Hepatocyte (in vitro differentiated cells): ENCODE measurements around the gene LRRC9. TPM values are rescaled to one million over a fixed set of nuclear protein-coding genes. Genes with fewer than 3 reads are reported as not detected.

ENCODE experiments used
- DNase-seq: peaks from one replicate; pipeline ENCODE4 v3.0.0-alpha.2; 2016; ENCODE audit warnings: low spot score
- H2AFZ ChIP-seq: fragments of 200-600 bp; sonication (generic); 2 replicates; pipeline ENCODE4 v1.6.0; 2016; ENCODE audit warnings: antibody characterized with exemption, mild to moderate bottlenecking
- H3K27ac ChIP-seq: fragments of 200-600 bp; sonication (generic); 2 replicates; pipeline ENCODE4 v1.5.1; 2016; ENCODE audit warnings: mild to moderate bottlenecking
- H3K27me3 ChIP-seq: fragments of 200-600 bp; sonication (generic); 2 replicates; pipeline ENCODE4 v1.6.1; 2016
- H3K36me3 ChIP-seq: fragments of 200-600 bp; sonication (generic); replicated peaks from 2 replicates; pipeline ENCODE4 v1.5.1; 2016; ENCODE audit warnings: low read depth; ENCODE audit not compliant: insufficient read depth
- H3K4me1 ChIP-seq: fragments of 200-600 bp; sonication (generic); 2 replicates; pipeline ENCODE4 v1.5.1; 2016; ENCODE audit warnings: mild to moderate bottlenecking, moderate library complexity; ENCODE audit not compliant: insufficient read depth
- H3K4me2 ChIP-seq: fragments of 200-600 bp; sonication (generic); 2 replicates; pipeline ENCODE4 v1.6.0; 2016
- H3K4me3 ChIP-seq: fragments of 200-600 bp; sonication (generic); 2 replicates; pipeline ENCODE4 v1.5.1; 2016; ENCODE audit warnings: mild to moderate bottlenecking
- H3K79me2 ChIP-seq: fragments of 200-600 bp; sonication (generic); 2 replicates; pipeline ENCODE4 v1.6.0; 2017; ENCODE audit warnings: mild to moderate bottlenecking
- H3K9me2 ChIP-seq: fragments of 200-600 bp; sonication (generic); replicated peaks from 2 replicates; pipeline ENCODE4 v1.6.0; 2017; ENCODE audit warnings: mild to moderate bottlenecking; ENCODE audit not compliant: insufficient read depth
- H3K9me3 ChIP-seq: fragments of 200-600 bp; sonication (generic); 2 replicates; pipeline ENCODE4 v1.5.1; 2016; ENCODE audit warnings: low read depth, mild to moderate bottlenecking
- H4K20me1 ChIP-seq: fragments of 200-600 bp; sonication (generic); 2 replicates; pipeline ENCODE4 v1.6.0; 2016; ENCODE audit warnings: mild to moderate bottlenecking; ENCODE audit not compliant: insufficient read depth, poor library complexity, severe bottlenecking
- EZH2 ChIP-seq: fragments of 200-600 bp; sonication (generic); IDR thresholded peaks from 2 replicates; pipeline ENCODE4 v1.6.1; 2016; ENCODE audit warnings: antibody characterized with exemption, mild to moderate bottlenecking, borderline replicate concordance
- EZH2phosphoT487 ChIP-seq: fragments of 200-600 bp; sonication (generic); IDR thresholded peaks from one replicate; pipeline ENCODE4 v1.6.1; 2018; ENCODE audit warnings: antibody characterized with exemption, mild to moderate bottlenecking, low read depth, moderate library complexity; ENCODE audit not compliant: unreplicated experiment, severe bottlenecking
- WGBS: methylation state at CpG from one replicate; pipeline ENCODE4 v1.1.6; 2016; ENCODE audit warnings: low lambda C conversion rate; ENCODE audit errors: missing lambda C conversion rate; 5-methylcytosine and 5-hydroxymethylcytosine counted together
- polyA plus RNA-seq: library from polyadenylated mRNA; unstranded; fragments of >200 nt; fragmentation: Nextera tagmentation; extraction: Ambion mirVana; gene quantifications from 2 replicates; pipeline ENCODE4 v1.2.1, GENCODE V29; 2016
- total RNA-seq: library from RNA; depleted of rRNA; stranded (reverse); fragments of >200 nt; gene quantifications from 2 replicates; pipeline ENCODE4 v1.2.3, GENCODE V29; 2014
- TF ChIP-seq, protein P1 (sequence below): fragments of 200-600 bp; sonication (generic); IDR thresholded peaks from 2 replicates; pipeline ENCODE4 v1.5.1; 2016; ENCODE audit warnings: antibody characterized with exemption, mild to moderate bottlenecking; ENCODE audit not compliant: poor library complexity

The LRRC9 gene
- total and polyA plus RNA-seq, 2 experiments from 2014 or later, result 0.13 to 2.1 TPM

DNA sequence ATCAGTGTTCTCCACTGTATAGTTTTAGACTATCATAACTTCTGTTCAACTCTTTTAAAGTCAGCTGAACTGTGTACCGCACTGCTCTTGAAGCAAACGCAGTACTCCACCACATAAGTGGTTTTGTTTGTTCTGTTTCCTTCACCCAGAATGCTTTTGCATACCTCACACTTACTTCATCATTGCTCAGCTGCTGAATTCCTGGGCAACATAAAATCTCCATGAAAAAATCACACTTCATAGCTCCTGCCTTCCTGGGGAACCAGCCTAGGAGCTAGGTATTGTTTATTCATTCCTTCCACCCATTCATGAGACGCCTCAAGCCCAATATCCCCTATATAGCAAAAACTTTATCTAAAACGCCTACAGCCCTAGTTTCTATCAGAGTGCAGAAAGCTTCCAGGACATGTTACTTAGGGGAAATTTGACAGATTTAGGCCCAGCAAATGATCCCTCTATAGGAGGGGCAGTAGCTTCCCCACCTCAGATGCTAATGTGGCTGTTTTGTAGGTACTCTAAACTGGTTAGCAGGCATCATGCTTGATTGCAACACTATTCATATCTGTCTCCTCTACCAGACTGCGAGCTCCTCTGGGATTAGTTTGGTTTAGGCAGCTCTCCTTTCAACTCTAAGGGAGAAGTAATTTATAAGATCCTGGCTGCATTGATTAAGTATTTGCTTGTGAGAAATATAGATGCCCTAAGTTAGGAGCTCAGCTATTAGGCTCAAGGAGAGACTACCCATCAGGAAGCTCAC, 44.5 kb downstream of the LRRC9 start:
- Histone ChIP-seq H3K36me3 (no peaks in the 10 kb centered on the region), H3K27me3 (no peaks in the 10 kb centered on the region), H3K27ac (no peak overlapping the region), H2AFZ (peak overlapping the region; percentile 32), H3K4me2 (peak overlapping the region; percentile 76), H3K4me1 (peaks cover 5% of the 10 kb centered on the region), H4K20me1 (no peaks in the 10 kb centered on the region), H3K9me2 (no peaks in the 10 kb centered on the region), H3K79me2 (no peaks in the 10 kb centered on the region), H3K9me3 (no peaks in the 10 kb centered on the region), H3K4me3 (no peak overlapping the region)
- WGBS, result 62% methylated on average over 5 of the region's 5 CpGs
- no peak for DNase-seq
- TF ChIP-seq EZH2 (no peak), EZH2phosphoT487 (no peak)
- TF ChIP-seq, protein P1, sequence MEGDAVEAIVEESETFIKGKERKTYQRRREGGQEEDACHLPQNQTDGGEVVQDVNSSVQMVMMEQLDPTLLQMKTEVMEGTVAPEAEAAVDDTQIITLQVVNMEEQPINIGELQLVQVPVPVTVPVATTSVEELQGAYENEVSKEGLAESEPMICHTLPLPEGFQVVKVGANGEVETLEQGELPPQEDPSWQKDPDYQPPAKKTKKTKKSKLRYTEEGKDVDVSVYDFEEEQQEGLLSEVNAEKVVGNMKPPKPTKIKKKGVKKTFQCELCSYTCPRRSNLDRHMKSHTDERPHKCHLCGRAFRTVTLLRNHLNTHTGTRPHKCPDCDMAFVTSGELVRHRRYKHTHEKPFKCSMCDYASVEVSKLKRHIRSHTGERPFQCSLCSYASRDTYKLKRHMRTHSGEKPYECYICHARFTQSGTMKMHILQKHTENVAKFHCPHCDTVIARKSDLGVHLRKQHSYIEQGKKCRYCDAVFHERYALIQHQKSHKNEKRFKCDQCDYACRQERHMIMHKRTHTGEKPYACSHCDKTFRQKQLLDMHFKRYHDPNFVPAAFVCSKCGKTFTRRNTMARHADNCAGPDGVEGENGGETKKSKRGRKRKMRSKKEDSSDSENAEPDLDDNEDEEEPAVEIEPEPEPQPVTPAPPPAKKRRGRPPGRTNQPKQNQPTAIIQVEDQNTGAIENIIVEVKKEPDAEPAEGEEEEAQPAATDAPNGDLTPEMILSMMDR, result no peak

- no peak for TF ChIP-seq EZH2
- TF ChIP-seq, protein P1, result no peak
- no peak for TF ChIP-seq EZH2phosphoT487
- H3K9me2 ChIP-seq, result no peaks in the 10 kb centered on the region
- no peak overlapping the region for H2AFZ ChIP-seq
- no peak for DNase-seq
- no peaks in the 10 kb centered on the region for H3K27me3 ChIP-seq
- H3K27ac ChIP-seq, result no peak overlapping the region
- no peaks in the 10 kb centered on the region for H4K20me1 ChIP-seq
- no peaks in the 10 kb centered on the region for H3K9me3 ChIP-seq
- H3K4me3 ChIP-seq, result no peak overlapping the region
- no peaks in the 10 kb centered on the region for H3K36me3 ChIP-seq
- H3K4me2 ChIP-seq, result no peak overlapping the region
- peaks cover 5% of the 10 kb centered on the region for H3K4me1 ChIP-seq
- WGBS, result 53% methylated on average over 2 of the region's 2 CpGs
- H3K79me2 ChIP-seq, result no peaks in the 10 kb centered on the region
These were observed 49.4 kb downstream of the LRRC9 start for GRCh38 chr14:59969319-59969718.

DNA sequence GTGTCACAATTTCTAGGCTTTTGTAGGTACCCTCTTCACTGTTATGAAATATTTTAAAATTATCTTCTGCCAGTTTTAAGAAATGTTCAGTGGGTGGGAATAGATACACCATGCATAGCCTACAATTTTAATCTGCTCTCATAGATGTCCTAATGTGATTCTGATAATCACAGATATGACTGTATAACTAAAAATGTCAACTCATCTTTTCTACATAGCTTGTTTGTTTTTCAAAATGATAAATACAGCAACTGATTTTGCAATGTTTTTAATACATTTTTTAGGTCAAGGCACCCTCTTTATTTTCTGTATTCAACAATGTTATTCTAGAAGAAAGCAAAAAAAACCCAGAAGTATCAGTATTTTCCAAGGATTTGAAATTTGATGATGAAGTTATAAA, 61.6 kb downstream of the LRRC9 start:
- TF ChIP-seq EZH2phosphoT487 (no peak), EZH2 (no peak)
- TF ChIP-seq, protein P1, result no peak

GRCh38 chr14:59983048-59983447, 63.1 kb downstream of the LRRC9 start:
- Histone ChIP-seq H3K4me2 (no peak overlapping the region), H3K27ac (no peak overlapping the region), H4K20me1 (no peaks in the 10 kb centered on the region), H2AFZ (no peak overlapping the region), H3K36me3 (no peaks in the 10 kb centered on the region), H3K4me1 (no peaks in the 10 kb centered on the region), H3K4me3 (no peak overlapping the region), H3K9me2 (no peaks in the 10 kb centered on the region), H3K27me3 (no peaks in the 10 kb centered on the region), H3K9me3 (no peaks in the 10 kb centered on the region), H3K79me2 (no peaks in the 10 kb centered on the region)
- TF ChIP-seq EZH2 (no peak), EZH2phosphoT487 (no peak)
- TF ChIP-seq, protein P1, result no peak
- DNase-seq, result no peak

More for the DNA sequence above, 61.6 kb downstream of the LRRC9 start:
- no peaks in the 10 kb centered on the region for H3K27me3 ChIP-seq
- H3K9me3 ChIP-seq, result no peaks in the 10 kb centered on the region
- H3K36me3 ChIP-seq, result no peaks in the 10 kb centered on the region
- H3K27ac ChIP-seq, result no peak overlapping the region
- H3K79me2 ChIP-seq, result no peaks in the 10 kb centered on the region
- H3K4me2 ChIP-seq, result no peak overlapping the region
- H3K4me3 ChIP-seq, result no peak overlapping the region
- H4K20me1 ChIP-seq, result no peaks in the 10 kb centered on the region
- no peak for DNase-seq
- H2AFZ ChIP-seq, result no peak overlapping the region
- H3K9me2 ChIP-seq, result no peaks in the 10 kb centered on the region
- H3K4me1 ChIP-seq, result no peaks in the 10 kb centered on the region
